H54 (cell line): ENCODE measurements around the gene KCNK10.

ENCODE experiments used
- DNase-seq: peaks from one replicate; pipeline ENCODE4 v3.0.0; 2011; ENCODE audit warnings: low spot score, mixed read lengths; ENCODE audit not compliant: insufficient read length
- FAIRE-seq: peaks from 3 replicates; lab custom pipeline; 2011; peaks lifted over from hg19 to GRCh38; lab: Jason Lieb, UNC
- POLR2A ChIP-seq: IDR thresholded peaks from 2 replicates; pipeline ENCODE4 v1.6.1; 2011; ENCODE audit warnings: low read depth, mild to moderate bottlenecking, low read length

Gene KCNK10

DNA sequence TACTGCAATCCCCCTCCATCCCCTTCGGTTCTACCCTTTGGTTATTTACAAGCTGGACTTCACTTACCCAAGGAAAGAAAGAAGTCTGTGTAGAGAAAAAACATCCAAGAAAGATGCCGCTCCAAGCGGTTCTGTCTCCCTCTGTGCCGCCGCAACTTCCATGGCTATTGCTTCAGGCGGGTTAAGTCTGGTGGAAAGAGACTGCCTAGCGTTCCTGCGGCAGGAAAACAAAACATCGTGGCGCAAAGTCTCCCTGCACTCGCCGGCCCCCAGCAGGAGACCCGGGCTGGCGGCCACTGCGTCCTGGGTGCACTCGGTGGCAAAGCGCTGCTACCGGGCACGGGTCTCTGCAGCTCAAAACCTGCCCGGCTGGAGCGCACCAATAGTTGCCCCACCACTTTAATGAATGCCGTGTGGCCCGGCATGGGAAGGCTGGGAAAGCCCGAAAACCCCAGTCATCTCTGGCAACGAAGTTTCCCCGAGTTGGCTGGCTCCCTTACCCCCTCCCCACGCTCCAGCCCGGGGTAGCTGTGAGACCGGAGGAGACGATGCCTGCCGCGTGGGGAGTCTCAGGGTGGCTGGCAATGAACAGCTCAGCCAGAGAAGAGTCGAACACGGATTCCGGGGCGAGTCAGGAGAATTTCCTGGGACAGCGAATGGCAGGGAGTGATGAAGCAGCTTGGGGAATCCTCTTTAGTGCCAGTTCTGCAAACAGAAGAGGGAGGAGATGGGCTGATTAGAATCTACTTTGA is 3.5 kb upstream of the KCNK10 start:
- FAIRE-seq = no peak
- no peak for DNase-seq
- no peak for TF ChIP-seq POLR2A

DNA sequence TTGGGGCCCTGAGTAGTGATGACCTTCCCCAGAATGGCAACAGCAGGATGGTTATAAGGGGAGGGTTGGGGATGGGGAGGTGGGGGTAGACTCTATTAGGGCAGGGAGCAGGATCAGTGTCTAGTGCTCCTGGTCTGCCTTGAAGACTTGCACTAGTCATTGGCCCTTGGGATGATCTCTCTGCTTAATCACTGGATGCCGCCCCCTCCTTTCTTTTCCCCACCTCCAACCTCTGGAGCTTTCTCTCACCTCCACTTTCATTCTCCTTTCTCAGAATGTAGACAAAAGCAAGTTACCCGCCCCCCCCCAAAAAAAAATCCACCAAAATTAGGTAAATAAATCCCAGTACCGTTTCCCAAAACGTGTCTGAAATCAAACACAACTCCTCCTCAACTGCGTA is 2.8 kb upstream of the KCNK10 start:
- no peak for DNase-seq
- no peak for TF ChIP-seq POLR2A
- FAIRE-seq = no peak

DNA sequence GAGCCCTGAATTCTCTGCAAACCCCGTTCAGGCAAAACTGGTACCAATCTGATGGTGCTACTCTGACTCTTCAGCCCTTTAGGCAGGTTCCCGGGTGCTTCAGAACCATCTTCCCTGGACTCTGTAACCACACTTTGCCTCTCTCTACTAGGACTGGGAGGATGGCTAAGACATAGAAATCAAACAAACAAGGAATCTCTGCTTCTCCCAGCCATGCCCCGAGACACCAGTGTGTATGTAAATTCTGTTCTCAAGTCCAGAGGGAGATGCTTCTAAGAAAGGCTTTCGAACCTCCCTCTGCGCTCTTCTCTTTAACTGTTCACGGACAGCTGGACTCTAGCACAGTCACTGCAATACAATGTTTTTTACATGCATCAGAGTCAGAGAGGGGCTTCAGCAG is 1.9 kb upstream of the KCNK10 start:
- no peak for TF ChIP-seq POLR2A
- DNase-seq = no peak
- FAIRE-seq = no peak

DNA sequence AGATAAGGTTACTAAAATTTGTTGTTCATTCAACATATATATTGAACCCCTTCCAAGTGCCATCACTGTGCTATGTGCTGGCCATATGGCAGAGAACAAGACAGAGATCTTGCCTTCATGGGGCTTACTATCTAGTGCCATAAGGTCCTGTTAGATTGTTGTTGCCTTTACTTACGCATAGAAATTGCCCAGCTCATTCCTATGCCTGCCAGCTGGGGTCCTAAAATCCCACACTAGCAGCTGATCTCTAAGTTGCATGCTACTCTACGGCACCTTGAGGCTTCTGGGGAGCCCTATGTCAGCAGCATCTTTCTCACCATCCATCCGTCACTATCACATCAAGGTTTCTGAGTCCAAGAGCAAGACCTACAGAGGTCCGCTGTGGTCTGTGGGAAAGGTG is 1.4 kb upstream of the KCNK10 start:
- TF ChIP-seq POLR2A = no peak
- no peak for FAIRE-seq

DNA sequence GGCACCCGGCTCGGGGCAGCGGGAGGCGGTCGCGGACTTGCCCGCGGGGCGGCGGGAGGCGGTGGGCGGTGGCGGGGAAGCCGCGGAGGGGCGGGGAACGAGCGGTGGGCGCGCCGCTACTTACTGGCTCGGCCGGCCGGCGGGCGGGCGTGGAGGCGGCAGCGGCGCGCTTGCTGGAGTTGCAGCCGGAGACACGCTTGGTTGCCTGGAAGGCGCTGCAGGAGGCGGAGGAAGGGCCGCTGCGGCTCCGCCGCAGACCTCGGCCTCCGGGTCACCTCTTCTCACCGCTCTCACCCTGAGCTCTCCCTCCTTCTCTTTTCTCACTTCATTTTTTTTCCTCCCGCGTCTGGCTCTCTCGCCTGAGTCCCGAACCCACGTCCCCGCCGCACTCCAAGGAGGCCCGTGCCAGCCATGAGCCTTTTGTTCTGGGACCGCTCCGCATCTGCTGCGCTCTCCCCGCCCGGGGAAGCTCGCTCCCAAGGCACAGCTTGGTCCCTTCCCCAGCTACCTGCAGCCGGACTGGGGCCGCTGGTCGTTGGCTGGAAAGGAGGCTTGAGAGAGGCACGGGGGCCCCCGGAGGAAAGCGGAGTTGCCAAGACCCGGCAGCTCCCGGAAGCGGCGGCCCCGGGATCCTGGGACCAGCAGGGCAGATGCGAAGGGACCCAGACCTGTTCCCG is 592 bp upstream of the KCNK10 start:
- no peak for FAIRE-seq

More for the DNA sequence above, 1.4 kb upstream of the KCNK10 start:
- DNase-seq = no peak

DNA sequence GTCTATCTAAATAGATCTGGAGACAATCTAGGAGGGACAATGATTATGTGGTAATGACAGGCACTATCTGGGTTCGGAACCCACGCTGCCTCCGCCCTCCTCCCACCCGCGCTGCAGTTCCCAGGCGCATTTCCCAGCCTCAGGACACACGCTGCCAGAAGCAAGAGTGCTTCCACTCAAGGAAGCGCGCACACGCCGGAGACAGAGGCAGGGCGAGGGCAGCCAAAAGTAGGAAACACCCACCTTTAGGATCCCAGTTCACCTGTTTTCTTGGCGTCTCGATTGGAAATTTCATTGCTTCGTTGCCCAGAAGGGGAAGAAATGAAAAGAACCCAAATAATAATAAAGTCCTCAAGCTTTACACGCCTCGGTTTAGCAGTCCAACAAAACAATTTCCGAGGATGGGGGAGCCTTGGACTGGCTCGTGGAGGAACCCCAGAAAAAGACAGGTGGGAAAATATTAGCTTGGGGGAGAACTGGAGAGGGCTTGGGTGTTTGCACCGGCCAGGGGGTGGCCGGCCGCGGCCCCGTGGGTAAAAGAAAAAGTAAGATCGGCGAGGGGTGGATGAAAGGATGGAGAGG is 474 bp downstream of the KCNK10 start:
- no peak for DNase-seq
- no peak for TF ChIP-seq POLR2A
- no peak for FAIRE-seq

More for the DNA sequence above, 592 bp upstream of the KCNK10 start:
- no peak for TF ChIP-seq POLR2A
- no peak for DNase-seq

DNA sequence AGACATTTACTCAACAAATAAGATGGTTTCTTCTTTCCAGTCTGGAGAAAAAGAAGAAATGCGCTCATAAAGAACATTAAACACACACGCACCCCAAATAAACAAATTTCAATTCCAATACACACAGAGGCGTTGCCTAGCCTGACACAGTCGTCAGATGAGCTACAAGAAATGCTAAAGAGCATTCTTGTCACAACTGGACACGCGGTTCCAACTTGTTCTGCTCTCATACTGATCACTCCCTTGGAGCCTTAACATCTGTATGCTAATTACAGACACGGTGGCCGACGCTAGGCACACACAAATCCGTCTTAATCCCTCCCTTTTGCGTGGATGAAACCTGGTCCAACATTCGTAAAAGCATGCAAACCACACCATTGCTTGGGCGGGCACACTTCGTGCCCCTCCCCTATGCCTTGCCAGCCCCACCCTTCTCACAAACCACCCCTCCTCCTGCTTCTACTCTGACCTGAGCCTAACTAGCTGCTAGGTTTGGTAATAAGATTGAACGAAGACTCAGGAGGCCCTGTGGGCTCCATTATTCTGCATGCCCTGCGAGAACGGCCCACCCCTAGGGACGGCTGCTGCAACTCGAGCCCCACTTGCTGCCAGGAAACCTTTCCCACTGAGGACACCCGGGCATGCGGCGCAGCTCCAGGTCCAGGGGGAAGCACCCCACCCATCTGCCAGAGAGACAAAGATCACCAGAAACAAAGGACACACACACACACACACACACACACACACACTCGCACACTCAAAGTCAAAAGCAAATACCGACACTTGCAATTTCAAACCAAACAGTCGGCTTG is 1.2 kb downstream of the KCNK10 start:
- DNase-seq (no peak), FAIRE-seq (no peak)
- TF ChIP-seq POLR2A = no peak

DNA sequence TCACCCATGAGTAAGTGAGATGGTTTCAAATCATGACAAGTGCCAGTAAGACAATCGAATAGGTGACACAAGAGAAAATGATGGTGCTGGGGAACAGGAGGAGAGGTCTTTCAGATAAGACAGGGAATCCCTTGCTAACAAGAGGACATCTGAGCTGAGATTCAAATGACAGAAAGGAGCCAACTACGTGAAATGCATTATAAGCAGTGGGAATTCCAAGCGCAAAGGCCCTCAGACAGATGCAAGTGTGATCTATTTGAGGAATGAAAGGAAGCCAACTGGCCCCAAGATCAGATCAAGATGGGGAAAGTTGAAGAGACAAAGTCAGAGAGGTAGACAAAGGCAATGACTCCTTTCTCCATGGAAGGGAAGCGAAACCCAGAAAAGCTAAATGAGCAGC is 4.7 kb downstream of the KCNK10 start:
- no peak for DNase-seq
- FAIRE-seq = no peak
- no peak for TF ChIP-seq POLR2A

DNA sequence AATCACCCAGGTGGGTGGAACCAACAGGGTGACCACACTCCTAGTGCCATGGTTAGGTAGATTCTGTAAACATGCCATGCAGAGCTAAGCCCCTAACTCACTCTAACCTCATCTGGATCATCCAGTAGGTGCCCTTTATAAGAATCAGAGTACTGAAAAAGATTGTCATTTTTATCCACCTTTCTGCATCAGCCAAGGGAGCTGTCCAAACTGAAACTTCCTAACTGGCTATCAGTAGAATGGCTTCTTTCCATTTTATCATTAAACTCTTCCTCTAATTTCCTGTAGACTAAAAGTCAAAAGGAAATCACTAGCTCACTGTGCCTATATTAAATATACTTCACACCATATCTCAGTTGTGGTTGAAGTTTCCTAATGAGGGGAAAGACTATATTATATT is 6.5 kb downstream of the KCNK10 start:
- no peak for TF ChIP-seq POLR2A
- FAIRE-seq = no peak
- no peak for DNase-seq

DNA sequence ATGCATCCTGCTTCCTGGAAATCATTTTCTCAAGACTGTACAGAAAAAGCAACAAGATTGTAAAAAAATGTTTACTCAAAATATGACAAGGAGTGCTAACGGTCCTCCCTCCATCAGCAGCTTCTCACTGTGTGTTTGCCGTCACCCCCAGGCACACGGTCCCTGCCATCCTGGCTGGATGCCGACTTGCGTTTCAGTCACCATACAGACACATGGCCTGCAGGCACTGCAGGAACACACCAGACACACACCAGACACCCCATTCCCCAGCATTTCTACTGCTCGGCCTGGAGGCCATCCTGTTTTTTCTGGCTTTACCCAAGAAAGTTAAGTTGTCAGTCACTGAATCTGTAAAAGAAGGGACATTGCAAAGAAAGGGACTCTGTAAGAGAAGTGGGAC is 10.8 kb downstream of the KCNK10 start:
- no peak for TF ChIP-seq POLR2A
- FAIRE-seq (no peak), DNase-seq (no peak)

DNA sequence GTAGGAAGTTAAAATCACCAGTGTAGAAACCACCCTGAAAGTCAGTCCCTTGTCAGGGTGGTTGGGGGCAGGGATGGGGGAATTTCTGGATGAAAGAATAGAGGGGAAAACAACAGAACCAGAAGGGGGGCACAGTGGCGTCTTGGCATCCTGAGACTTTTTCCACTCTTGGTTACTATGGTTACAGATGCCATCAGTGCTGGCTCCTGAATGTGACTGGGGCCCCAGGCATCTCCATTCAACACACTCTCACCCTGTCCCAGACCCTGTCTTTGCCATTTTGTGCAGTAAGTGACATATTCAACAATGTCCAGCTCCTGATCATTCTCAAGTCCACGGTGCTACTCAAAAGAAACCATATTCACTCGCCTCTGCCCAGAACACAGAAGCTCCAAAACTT is 11.3 kb downstream of the KCNK10 start:
- no peak for DNase-seq
- TF ChIP-seq POLR2A = no peak
- no peak for FAIRE-seq

DNA sequence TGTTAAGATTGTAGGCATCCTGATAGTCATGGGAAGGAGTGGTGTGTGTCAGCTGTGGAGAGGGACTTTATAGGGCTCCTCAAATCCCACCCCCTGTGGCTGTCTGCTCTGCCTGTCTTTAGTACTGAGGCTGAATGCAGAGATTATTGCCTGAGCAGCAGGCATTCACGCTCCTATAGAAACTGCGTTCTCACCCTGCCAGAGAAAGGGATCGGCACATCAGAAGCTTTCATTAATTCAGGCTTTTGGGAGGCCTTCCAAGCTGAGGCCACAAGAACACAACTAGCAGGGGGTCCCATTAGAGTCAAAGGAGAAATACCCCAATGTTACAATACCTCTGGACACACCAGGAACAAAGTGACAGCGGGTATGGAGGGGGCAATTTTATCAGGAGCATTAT is 12.6 kb downstream of the KCNK10 start:
- FAIRE-seq (no peak), DNase-seq (no peak)
- no peak for TF ChIP-seq POLR2A

DNA sequence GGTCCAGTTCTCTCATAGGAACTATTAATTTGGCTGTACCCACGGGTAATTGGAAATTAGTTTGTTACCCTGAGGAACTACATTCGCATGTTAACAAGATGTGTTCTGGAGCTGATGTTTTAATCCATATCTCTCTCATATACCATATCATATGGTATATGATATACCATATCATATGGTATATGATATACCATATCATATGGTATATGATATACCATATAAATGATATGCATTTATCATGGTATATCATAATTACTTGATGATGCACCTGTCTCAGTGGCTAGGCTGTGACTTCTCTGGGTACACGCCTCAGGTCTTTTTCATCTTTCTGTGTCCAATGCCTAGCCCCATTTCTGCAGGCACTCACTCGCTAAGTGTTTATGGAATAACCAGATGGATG is 13.0 kb downstream of the KCNK10 start:
- no peak for DNase-seq
- no peak for FAIRE-seq
- no peak for TF ChIP-seq POLR2A
